ENCODE results near the gene RCC1. TPM values are rescaled to one million over a fixed set of nuclear protein-coding genes. Genes with fewer than 3 reads are reported as not detected.

Gene RCC1
- total and polyA plus RNA-seq, 4 donors: 2.2 to 21.8 (median 18.5) TPM

DNA sequence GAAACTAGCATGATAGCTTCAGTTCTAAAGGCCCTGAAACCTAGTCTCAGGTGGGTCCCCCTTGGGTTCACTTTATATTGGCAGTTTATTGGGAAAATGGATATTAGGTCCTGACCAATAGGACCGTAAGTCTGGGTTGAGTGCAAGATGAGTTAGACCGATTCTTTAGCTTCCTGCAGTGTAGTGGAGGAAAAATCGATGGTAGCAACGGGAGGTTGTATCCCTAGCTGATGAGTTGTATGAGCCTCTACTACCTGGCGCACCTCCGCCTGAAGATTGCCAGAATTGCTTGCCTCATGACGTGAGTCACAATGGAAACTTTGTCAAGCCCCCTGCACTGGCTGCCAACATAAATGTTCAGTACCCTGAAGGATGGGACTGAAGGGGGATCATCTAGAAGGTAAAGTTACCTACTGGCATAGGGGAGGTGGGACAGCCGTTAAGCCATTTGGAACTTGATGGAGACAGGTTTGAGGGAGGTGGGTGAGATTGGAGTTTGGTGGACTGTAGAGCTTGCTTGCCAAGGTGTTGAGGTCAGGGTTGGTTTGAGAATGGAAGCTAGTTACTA lies 3.9 kb downstream of the RCC1 start:
- no peak overlapping the region for H3K4me3 ChIP-seq (ENCODE audit: low read depth in 1 of 3, low read length in 3 of 3)
- no peaks in the 10 kb centered on the region for H3K27me3 ChIP-seq (ENCODE audit: control insufficient read depth in 4 of 4, insufficient read depth in 4 of 4, low read length in 3 of 4)
- H3K4me1 ChIP-seq (ENCODE audit: control insufficient read depth in 4 of 4, insufficient read depth in 4 of 4, low read length in 3 of 4): peaks cover 7 to 34% (median 15%) of the 10 kb centered on the region in 4 donors
- peaks cover 8 to 43% (median 35%) of the 10 kb centered on the region in 4 donors for H3K36me3 ChIP-seq (ENCODE audit: control insufficient read depth in 4 of 4, insufficient read depth in 3 of 4, low read depth in 1 of 4, low read length in 3 of 4)
- WGBS: 77% methylated on average over 8 of the region's 8 CpGs
- H3K9me3 ChIP-seq (ENCODE audit: control insufficient read depth in 4 of 4, low read length in 3 of 4): no peaks in the 10 kb centered on the region
- TF ChIP-seq FOXA1 (IDR thresholded peaks at IDR 0.05) (peak; percentile 15), RAD21 (IDR thresholded peaks at IDR 0.05) (no peak), EGR1 (IDR thresholded peaks at IDR 0.05; ENCODE audit: low read depth in 2 of 2) (peak in 1 of 2 donors; percentile 8)
- TF ChIP-seq, protein P1, sequence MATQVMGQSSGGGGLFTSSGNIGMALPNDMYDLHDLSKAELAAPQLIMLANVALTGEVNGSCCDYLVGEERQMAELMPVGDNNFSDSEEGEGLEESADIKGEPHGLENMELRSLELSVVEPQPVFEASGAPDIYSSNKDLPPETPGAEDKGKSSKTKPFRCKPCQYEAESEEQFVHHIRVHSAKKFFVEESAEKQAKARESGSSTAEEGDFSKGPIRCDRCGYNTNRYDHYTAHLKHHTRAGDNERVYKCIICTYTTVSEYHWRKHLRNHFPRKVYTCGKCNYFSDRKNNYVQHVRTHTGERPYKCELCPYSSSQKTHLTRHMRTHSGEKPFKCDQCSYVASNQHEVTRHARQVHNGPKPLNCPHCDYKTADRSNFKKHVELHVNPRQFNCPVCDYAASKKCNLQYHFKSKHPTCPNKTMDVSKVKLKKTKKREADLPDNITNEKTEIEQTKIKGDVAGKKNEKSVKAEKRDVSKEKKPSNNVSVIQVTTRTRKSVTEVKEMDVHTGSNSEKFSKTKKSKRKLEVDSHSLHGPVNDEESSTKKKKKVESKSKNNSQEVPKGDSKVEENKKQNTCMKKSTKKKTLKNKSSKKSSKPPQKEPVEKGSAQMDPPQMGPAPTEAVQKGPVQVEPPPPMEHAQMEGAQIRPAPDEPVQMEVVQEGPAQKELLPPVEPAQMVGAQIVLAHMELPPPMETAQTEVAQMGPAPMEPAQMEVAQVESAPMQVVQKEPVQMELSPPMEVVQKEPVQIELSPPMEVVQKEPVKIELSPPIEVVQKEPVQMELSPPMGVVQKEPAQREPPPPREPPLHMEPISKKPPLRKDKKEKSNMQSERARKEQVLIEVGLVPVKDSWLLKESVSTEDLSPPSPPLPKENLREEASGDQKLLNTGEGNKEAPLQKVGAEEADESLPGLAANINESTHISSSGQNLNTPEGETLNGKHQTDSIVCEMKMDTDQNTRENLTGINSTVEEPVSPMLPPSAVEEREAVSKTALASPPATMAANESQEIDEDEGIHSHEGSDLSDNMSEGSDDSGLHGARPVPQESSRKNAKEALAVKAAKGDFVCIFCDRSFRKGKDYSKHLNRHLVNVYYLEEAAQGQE (IDR thresholded peaks at IDR 0.05): peak; percentile 21
- no peak overlapping the region for H3K9ac ChIP-seq (ENCODE audit: low read depth in 1 of 2, low read length in 2 of 2)
- H3K27ac ChIP-seq (ENCODE audit: low read depth in 1 of 2, low read length in 2 of 2): peak overlapping the region in 1 of 2 donors; percentile 0
- DNase-seq (ENCODE audit: low spot score): no peak

DNA sequence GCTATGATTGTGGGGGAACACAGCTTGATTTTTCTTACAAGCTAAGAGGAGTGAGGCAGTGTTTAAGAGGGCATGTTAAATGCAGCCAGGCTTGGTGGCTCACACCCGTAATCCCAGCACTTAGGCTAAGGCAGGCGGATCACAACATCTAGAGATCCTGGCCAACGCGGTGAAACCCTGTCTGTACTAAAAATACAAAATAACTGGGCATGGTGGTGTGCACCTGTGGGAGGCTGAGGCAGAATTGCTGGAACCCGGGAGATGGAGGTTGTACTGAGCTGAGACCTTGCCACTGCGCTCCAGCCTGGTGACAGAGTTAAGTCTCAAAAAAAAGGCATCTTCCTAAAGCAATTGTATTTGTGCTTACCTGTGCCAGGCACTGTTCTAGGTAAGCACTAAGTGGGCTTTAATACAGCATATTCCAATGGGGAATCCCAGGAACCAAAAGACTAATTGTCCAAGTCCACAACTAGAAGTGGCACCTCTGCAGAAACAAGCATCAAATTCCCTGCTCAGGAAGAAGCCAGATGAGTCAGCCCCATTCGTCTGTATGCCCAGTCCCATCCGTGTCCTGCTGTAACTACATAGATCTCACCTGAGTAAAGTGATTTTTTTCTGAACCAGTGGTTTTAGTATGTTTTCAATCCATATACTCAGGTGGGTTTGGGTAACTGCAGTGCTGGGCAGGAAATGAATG lies 4.6 kb downstream of the RCC1 start:
- TF ChIP-seq GABPA (IDR thresholded peaks at IDR 0.05 in 1 of 2, conservative IDR thresholded peaks at IDR 0.05 in 1 of 2) (no peak), HNF4A (conservative IDR thresholded peaks at IDR 0.05) (no peak), FOXA1 (IDR thresholded peaks at IDR 0.05) (no peak), JUND (IDR thresholded peaks at IDR 0.05) (no peak), EGR1 (IDR thresholded peaks at IDR 0.05; ENCODE audit: low read depth in 2 of 2) (no peak), HNF4G (IDR thresholded peaks at IDR 0.05) (no peak), RXRA (IDR thresholded peaks at IDR 0.05) (no peak), RAD21 (IDR thresholded peaks at IDR 0.05) (no peak)
- TF ChIP-seq, protein P2, sequence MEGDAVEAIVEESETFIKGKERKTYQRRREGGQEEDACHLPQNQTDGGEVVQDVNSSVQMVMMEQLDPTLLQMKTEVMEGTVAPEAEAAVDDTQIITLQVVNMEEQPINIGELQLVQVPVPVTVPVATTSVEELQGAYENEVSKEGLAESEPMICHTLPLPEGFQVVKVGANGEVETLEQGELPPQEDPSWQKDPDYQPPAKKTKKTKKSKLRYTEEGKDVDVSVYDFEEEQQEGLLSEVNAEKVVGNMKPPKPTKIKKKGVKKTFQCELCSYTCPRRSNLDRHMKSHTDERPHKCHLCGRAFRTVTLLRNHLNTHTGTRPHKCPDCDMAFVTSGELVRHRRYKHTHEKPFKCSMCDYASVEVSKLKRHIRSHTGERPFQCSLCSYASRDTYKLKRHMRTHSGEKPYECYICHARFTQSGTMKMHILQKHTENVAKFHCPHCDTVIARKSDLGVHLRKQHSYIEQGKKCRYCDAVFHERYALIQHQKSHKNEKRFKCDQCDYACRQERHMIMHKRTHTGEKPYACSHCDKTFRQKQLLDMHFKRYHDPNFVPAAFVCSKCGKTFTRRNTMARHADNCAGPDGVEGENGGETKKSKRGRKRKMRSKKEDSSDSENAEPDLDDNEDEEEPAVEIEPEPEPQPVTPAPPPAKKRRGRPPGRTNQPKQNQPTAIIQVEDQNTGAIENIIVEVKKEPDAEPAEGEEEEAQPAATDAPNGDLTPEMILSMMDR (IDR thresholded peaks at IDR 0.05; ENCODE audit: low read depth, low read length, missing input control): no peak
- TF ChIP-seq, protein P3, sequence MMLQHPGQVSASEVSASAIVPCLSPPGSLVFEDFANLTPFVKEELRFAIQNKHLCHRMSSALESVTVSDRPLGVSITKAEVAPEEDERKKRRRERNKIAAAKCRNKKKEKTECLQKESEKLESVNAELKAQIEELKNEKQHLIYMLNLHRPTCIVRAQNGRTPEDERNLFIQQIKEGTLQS (IDR thresholded peaks at IDR 0.05): no peak
- TF ChIP-seq, protein P4, sequence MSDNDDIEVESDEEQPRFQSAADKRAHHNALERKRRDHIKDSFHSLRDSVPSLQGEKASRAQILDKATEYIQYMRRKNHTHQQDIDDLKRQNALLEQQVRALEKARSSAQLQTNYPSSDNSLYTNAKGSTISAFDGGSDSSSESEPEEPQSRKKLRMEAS (IDR thresholded peaks at IDR 0.05): no peak
- TF ChIP-seq, protein P1 (IDR thresholded peaks at IDR 0.05): no peak
- TF ChIP-seq, protein P5, sequence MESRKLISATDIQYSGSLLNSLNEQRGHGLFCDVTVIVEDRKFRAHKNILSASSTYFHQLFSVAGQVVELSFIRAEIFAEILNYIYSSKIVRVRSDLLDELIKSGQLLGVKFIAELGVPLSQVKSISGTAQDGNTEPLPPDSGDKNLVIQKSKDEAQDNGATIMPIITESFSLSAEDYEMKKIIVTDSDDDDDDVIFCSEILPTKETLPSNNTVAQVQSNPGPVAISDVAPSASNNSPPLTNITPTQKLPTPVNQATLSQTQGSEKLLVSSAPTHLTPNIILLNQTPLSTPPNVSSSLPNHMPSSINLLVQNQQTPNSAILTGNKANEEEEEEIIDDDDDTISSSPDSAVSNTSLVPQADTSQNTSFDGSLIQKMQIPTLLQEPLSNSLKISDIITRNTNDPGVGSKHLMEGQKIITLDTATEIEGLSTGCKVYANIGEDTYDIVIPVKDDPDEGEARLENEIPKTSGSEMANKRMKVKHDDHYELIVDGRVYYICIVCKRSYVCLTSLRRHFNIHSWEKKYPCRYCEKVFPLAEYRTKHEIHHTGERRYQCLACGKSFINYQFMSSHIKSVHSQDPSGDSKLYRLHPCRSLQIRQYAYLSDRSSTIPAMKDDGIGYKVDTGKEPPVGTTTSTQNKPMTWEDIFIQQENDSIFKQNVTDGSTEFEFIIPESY (IDR thresholded peaks at IDR 0.05): no peak
- no peak overlapping the region for H3K4me3 ChIP-seq (ENCODE audit: low read depth in 1 of 3, low read length in 3 of 3)

More for the DNA sequence above, 4.6 kb downstream of the RCC1 start:
- Histone ChIP-seq H3K36me3 (ENCODE audit: control insufficient read depth in 4 of 4, insufficient read depth in 3 of 4, low read depth in 1 of 4, low read length in 3 of 4) (peaks cover 8 to 43% (median 35%) of the 10 kb centered on the region in 4 donors), H3K27me3 (ENCODE audit: control insufficient read depth in 4 of 4, insufficient read depth in 4 of 4, low read length in 3 of 4) (no peaks in the 10 kb centered on the region), H3K9ac (ENCODE audit: low read depth in 1 of 2, low read length in 2 of 2) (no peak overlapping the region), H3K27ac (ENCODE audit: low read depth in 1 of 2, low read length in 2 of 2) (peak overlapping the region in 1 of 2 donors; percentile 0), H3K4me1 (ENCODE audit: control insufficient read depth in 4 of 4, insufficient read depth in 4 of 4, low read length in 3 of 4) (peaks cover 7 to 34% (median 15%) of the 10 kb centered on the region in 4 donors), H3K9me3 (ENCODE audit: control insufficient read depth in 4 of 4, low read length in 3 of 4) (no peaks in the 10 kb centered on the region)
- no peak for DNase-seq (ENCODE audit: low spot score)
- 79% methylated on average over 8 of the region's 8 CpGs for WGBS

All from liver (tissue), 9 donors.